HK-2 (cell line): Measurements from ENCODE around the gene RPL18A.

Experiments used
- DNase-seq: peaks from one replicate; pipeline ENCODE4 v3.0.0-alpha.2; 2018; ENCODE audit not compliant: unreplicated experiment

Gene RPL18A

DNA sequence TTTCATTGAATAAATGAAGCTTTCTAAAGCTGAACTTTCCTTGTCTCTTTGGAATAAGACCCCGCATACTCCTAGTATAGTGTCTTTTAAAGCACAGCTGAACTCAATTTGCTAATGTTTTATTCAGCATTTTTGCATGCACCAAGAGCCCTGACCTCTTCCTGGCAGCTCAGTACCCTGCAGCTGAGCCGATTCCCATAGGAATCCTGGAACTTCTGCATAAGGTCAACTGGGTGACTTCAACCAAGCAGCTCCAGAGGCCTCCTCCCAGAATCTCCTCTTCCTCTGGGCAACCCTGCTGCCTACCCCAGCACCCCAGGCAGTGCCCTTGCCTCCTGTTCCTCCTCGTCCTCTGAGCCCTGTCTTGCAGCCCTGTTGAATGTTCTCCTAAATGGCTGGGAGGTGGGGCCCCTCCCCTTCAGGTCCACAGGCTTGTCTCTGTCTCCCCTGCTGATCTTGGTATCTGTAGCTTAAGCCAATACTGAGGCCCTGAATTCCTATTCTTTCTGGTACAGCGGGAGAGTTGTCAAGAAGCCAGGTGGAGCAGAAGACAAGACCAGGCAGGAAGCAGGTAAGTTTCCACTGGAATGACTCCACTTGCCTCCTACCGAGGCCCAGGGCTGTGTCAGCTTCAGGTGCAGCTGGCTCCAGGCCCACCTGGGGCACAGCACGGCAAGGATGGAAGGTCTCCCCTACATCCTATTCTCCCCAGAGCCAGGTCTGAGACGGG lies 49.5 kb downstream of the RPL18A start:
- DNase-seq, result no peak

DNA sequence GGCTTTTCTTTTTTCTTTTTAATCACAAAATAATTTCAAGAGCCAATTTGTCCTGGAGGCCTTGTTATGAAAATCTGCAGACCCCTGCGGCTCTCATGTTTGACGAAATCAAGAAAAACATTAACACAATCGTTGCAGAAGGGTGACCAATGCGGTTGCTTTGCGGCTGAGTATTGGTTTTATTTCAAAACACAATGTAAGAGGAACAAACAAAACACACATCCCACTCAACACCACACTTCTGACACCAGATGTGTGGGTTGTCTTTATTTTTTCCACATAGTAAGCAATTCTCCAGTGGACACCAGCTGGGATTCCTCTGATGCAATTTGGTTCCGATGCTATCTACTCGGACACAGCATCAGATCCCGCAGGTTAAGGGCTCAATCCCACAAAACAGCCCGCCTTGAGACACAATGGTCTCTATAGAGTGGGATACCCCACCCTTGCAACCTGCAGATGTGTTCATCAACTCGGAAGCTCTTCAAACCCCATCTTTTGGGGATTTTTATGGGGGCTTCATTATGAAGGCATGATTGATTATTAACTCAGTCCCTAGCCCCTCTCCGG lies 51.2 kb downstream of the RPL18A start:
- DNase-seq, result no peak
